ENCODE results near the gene ZNF746. TPM values are rescaled to one million over a fixed set of nuclear protein-coding genes. Genes with fewer than 3 reads are reported as not detected.

The ZNF746 gene
- total RNA-seq, 2 donors from 2014 or later, result 20.1 to 22.3 TPM

- no peak overlapping the region for H3K27ac Mint-ChIP-seq
- H3K9ac ChIP-seq (ENCODE audit: extremely low read depth, low read length, poor library complexity, severe bottlenecking), result no peak overlapping the region
- no peak overlapping the region for H3K27ac ChIP-seq (ENCODE audit: low read depth, low read length)
- peaks cover 12% of the 10 kb centered on the region for H3K27me3 ChIP-seq (ENCODE audit: control insufficient read depth, insufficient read depth, low read length, poor library complexity, severe bottlenecking)
- H3K9me3 Mint-ChIP-seq, result no peaks in the 10 kb centered on the region
- peaks cover 12% of the 10 kb centered on the region for H3K4me1 Mint-ChIP-seq
- peak overlapping the region; percentile 52 for H3K4me3 Mint-ChIP-seq
- peak overlapping the region; percentile 64 for H3K4me3 ChIP-seq (ENCODE audit: low read length)
- TF ChIP-seq CTCF (conservative IDR thresholded peaks at IDR 0.05), result no peak
- 32% methylated on average over 17 of the region's 17 CpGs; no CpG with 5 or more reads in 1 of the 2 experiments for WGBS, 2 experiments (ENCODE audit: insufficient coverage in 1 of 2, insufficient read length in 1 of 2)
- H3K4me1 ChIP-seq (ENCODE audit: control insufficient read depth, insufficient read depth, low read length), result peaks cover 4% of the 10 kb centered on the region
- peaks cover 28% of the 10 kb centered on the region for H3K36me3 ChIP-seq (ENCODE audit: control insufficient read depth, insufficient read depth, low read length)
- H3K9me3 ChIP-seq (ENCODE audit: control insufficient read depth, low read length), result no peaks in the 10 kb centered on the region
- H3K27me3 Mint-ChIP-seq (ENCODE audit: insufficient read depth), result peaks cover 26% of the 10 kb centered on the region
- peaks cover 23% of the 10 kb centered on the region for H3K36me3 Mint-ChIP-seq (ENCODE audit: low read depth)
- DNase-seq, result no peak
These were observed 38.4 kb downstream of the ZNF746 start for GRCh38 chr7:149459201-149459539.

- no peak overlapping the region for H3K27ac Mint-ChIP-seq
- H3K9me3 Mint-ChIP-seq, result no peaks in the 10 kb centered on the region
- 66% methylated on average over 3 of the region's 3 CpGs; no CpG with 5 or more reads in 1 of the 2 experiments for WGBS, 2 experiments (ENCODE audit: insufficient coverage in 1 of 2, insufficient read length in 1 of 2)
- Histone ChIP-seq H3K36me3 (ENCODE audit: control insufficient read depth, insufficient read depth, low read length) (peaks cover 37% of the 10 kb centered on the region), H3K9me3 (ENCODE audit: control insufficient read depth, low read length) (no peaks in the 10 kb centered on the region), H3K27me3 (ENCODE audit: control insufficient read depth, insufficient read depth, low read length, poor library complexity, severe bottlenecking) (peaks cover 8% of the 10 kb centered on the region), H3K4me3 (ENCODE audit: low read length) (peak overlapping the region; percentile 64), H3K27ac (ENCODE audit: low read depth, low read length) (no peak overlapping the region), H3K9ac (ENCODE audit: extremely low read depth, low read length, poor library complexity, severe bottlenecking) (no peak overlapping the region), H3K4me1 (ENCODE audit: control insufficient read depth, insufficient read depth, low read length) (peaks cover 4% of the 10 kb centered on the region)
- no peak for DNase-seq
- peaks cover 26% of the 10 kb centered on the region for H3K36me3 Mint-ChIP-seq (ENCODE audit: low read depth)
- TF ChIP-seq CTCF (conservative IDR thresholded peaks at IDR 0.05), result no peak
- H3K4me3 Mint-ChIP-seq, result peak overlapping the region; percentile 52
- peaks cover 23% of the 10 kb centered on the region for H3K27me3 Mint-ChIP-seq (ENCODE audit: insufficient read depth)
- peaks cover 12% of the 10 kb centered on the region for H3K4me1 Mint-ChIP-seq
These were observed 39.4 kb downstream of the ZNF746 start for GRCh38 chr7:149458235-149458634.

- Histone ChIP-seq H3K36me3 (ENCODE audit: control insufficient read depth, insufficient read depth, low read length) (peaks cover 42% of the 10 kb centered on the region), H3K27me3 (ENCODE audit: control insufficient read depth, insufficient read depth, low read length, poor library complexity, severe bottlenecking) (peaks cover 8% of the 10 kb centered on the region), H3K9me3 (ENCODE audit: control insufficient read depth, low read length) (no peaks in the 10 kb centered on the region), H3K27ac (ENCODE audit: low read depth, low read length) (no peak overlapping the region), H3K4me3 (ENCODE audit: low read length) (peak overlapping the region; percentile 64), H3K4me1 (ENCODE audit: control insufficient read depth, insufficient read depth, low read length) (peaks cover 4% of the 10 kb centered on the region), H3K9ac (ENCODE audit: extremely low read depth, low read length, poor library complexity, severe bottlenecking) (no peak overlapping the region)
- TF ChIP-seq CTCF (conservative IDR thresholded peaks at IDR 0.05), result no peak
- H3K27ac Mint-ChIP-seq, result no peak overlapping the region
- peaks cover 23% of the 10 kb centered on the region for H3K27me3 Mint-ChIP-seq (ENCODE audit: insufficient read depth)
- 91% methylated on average over 1 of the region's 1 CpG; no CpG with 5 or more reads in 1 of the 2 experiments for WGBS, 2 experiments (ENCODE audit: insufficient coverage in 1 of 2, insufficient read length in 1 of 2)
- H3K36me3 Mint-ChIP-seq (ENCODE audit: low read depth), result peaks cover 28% of the 10 kb centered on the region
- H3K9me3 Mint-ChIP-seq, result no peaks in the 10 kb centered on the region
- no peak overlapping the region for H3K4me3 Mint-ChIP-seq
- no peak for DNase-seq
- H3K4me1 Mint-ChIP-seq, result peaks cover 12% of the 10 kb centered on the region
These were observed 39.8 kb downstream of the ZNF746 start for GRCh38 chr7:149457766-149458165.

All from endodermal cell (in vitro differentiated cells).